HG02678 (cell line): Measurements from ENCODE around the gene SLC27A2.

Source experiments
- ATAC-seq: cut with Tn5 transposase; IDR thresholded peaks from one replicate; pipeline ENCODE4 v1.9.1; 2021; ENCODE audit warnings: mild to moderate bottlenecking, moderate library complexity; ENCODE audit not compliant: unreplicated experiment

SLC27A2 gene

DNA sequence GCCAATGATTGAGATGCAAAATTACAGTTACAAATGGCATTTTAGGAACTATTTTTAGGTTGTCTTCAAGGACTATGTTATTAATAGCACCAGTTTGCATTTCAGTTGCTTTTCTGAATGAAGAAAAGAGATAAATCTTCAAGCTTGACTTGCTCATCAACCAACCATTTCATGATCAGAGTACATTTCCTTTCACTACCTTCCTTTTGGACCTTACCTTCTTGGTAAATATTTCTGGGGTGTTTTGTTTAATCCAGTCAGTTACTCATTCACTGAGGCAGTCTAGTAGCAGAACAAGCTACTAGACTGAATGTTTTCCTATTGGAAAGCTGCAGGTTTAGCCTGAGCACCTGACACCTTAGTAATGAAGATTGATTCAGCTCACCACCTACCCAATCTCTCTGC lies 8.2 kb downstream of the SLC27A2 start:
- ATAC-seq = peak; percentile 62

DNA sequence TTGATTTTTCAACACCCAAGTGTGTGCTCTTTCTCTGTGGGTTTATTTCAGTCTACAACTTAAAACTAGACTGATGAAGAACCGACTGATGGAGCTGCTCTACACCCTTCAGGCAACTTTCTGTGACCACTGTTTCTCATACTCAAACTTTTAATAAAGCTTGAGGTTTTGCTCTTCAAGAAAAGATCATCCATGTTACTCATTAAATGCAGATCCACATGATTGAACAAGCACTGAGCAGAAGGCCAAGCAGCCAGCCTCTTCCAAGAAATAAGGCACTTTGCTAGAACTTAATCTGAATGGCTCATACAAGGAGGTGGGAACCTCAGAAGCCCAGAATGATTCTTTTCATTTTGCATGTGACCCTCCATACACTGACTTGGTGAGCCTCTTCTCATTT lies 8.7 kb downstream of the SLC27A2 start:
- peak; percentile 48 for ATAC-seq

DNA sequence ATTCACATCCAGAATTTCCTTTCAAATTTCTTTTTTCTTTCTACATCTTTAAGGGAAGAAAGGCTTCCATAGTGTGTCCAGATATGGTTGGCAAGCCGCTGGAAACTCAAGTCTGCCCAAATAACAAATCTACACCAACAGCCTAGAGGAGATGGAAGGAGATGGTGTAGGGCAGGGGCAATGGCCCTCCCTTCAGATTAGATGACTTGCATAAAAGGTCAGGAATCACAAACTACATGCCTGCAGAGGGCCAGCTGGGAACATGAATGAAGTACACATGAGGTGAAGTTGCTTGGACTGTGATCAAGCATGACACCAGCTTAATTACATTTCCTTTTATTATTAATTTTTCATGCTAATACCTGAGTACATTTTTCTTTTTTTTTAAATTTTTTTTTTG lies 10.2 kb downstream of the SLC27A2 start:
- ATAC-seq = no peak

DNA sequence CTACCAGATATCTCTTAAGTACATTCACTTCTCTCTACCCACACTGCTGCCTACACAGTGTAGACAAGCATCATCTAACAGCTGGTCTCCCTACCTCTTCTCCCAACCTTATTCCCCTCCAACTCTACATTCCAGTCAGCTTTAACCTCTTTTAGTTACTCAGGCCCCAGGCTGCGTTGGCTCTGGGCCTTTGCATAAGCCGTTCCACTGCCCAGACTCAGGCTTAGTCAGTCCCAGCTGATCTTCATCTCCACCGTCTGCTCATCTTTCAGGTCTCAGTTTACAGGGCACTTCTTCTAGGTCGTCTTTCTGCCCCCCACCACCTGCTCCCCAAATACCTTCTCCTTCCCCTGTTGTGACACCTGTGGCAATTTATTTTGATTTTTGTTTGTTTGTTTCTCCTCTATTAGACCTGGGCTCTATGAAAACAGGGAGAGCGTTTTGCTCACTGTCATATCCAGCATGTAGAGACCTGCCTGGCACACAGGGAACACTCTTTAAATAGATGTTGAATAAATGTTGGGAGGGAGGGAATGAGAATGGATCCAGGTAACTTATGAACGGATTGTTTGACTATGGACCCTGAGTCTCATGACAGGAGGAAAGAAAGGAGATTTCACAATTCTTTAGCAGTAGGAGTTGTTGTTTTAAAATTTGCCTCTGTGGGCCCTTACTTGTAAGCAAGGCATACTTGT lies 11.1 kb downstream of the SLC27A2 start:
- no peak for ATAC-seq

DNA sequence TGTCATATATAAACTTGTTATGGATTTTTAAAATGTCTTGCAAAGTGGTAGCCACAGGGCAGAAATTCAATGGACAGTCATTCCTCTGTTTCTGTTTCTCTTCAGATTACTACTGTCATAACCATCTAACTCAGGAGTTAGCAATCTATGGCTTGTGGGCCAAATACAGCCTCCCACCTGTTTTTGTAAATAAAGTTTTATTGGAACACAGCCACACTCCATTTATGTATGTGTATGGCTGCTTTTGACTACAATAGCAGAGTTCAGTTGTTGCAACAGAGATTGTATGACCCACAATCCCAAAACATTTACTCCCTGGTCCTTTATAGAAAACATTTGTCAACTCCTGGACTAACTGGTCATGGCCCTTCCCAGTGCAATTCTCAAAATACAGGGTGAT lies 20.0 kb downstream of the SLC27A2 start:
- no peak for ATAC-seq

DNA sequence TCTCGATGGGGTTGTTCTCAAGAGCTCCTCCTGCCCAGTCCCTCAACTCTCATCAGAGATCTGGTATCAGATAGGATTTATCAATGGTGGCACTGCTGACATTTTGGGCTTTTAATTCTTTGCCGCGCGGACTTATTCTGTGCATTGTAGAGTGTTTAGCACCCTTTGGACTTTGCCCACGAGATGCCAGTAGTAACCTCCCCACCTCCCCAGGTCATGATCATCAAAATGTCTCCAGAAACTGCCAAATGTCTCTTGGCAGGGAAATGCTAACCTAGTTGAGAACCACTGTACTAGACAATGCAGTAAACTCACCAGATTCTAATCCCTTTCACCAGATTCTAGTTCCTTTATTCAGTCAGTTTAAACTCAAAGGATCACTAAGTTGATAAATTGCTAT lies 24.0 kb downstream of the SLC27A2 start:
- ATAC-seq = no peak

DNA sequence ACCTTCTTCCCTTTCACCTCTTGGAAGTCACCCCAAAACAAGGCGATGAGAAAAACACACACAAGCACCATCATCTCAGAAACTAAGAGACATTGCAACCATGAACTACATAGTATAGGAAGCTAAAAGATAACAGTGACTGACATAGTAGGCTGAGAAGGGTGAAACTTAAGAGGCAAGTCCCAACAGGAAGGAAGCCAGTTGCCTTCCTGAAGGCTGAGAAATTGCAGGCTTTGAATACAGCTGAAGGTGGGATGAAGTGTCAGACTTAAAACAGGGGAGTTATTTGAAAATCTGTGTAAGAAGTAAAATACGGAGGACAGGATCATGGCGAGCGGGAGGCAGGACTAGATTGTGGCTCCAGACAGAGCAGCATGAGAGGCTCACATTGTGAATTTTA lies 27.8 kb downstream of the SLC27A2 start:
- ATAC-seq = no peak

DNA sequence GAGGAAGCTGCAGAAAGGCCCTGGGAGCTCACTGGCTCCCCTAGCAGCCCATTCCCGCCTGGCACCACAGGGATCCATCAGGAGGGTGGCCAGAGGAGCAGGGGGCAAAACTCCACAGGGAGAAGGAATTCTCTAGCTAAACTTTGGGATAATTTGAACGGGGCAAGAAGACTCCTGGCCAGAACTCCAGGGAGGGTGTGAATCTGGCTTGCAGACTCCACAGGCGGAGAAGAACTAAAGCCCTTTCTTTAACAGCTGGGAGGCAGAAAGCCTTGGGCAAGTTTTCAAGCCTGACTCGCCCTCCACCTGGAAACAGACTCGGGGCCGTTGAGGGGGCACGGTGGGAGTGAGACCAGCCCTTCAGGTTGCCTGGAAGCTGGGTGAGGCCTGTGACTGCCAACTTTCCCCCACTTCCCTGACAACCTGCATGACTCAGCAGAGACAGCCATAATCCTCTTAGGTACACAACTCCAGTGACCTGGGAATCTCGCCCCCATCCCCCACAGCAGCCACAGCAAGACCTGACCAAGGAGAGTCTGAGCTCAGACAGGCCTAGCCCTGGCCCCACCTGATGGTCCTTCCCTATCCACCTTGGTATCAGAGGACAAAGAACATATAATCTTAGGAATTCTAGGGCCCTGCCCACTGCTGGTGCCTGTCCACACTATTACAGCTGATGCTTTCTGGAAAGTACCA lies 28.6 kb downstream of the SLC27A2 start:
- ATAC-seq = no peak

DNA sequence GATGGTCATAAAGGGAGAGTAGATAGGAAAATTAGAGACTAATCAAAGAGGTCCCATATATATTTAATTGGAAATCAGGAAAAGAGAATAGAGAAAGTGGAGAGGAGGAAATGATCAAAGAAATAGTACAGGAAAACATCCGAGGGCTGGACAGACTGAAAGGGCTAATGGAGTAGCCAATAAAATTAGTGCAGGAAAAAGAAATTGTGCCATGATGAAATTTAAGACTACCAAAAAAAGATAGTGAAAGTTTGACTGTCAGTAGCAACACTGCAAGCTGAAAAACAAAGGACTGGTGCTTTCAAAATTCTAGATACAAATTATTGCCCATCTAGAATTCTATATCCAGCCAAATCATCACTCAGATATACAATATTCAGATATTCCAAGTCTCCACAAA lies 36.3 kb downstream of the SLC27A2 start:
- ATAC-seq = no peak

DNA sequence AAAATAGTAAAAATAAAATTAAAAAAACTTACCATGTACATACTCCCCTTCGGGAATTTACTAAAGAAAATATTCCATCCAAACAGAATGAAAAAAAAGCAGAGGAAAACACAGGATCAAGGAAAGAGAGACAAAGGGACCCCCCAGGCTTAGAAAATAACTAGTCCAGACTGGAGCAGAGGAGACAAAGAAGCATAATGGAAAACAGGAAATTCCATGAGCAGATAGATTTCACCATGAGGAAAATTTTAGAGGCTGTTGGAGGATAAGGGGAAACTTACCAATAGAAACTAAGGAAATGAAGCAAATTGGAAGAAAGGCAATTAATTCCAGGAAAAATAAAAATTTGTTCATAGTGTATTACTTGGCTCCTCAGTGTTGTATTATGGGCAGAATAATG lies 36.7 kb downstream of the SLC27A2 start:
- no peak for ATAC-seq

DNA sequence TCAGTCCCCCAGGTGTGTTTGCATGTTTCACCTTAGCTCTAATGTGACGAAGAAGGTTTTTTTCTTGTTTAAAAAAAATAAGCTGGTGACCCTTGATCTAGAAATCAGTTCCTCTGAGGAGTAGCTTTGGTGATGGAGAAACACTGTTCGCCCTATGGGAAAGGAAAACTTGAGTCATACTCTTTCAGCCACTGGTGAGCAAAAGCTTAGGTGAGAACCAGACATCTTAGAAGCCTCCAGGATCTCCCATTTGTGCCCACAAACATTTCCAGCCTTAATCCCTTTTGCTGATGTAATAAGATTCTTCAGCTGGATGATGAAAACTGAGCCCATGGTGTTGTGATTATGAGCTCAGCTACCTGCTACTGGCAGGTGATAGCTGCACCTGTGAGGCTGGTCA lies 37.8 kb downstream of the SLC27A2 start:
- ATAC-seq = no peak

DNA sequence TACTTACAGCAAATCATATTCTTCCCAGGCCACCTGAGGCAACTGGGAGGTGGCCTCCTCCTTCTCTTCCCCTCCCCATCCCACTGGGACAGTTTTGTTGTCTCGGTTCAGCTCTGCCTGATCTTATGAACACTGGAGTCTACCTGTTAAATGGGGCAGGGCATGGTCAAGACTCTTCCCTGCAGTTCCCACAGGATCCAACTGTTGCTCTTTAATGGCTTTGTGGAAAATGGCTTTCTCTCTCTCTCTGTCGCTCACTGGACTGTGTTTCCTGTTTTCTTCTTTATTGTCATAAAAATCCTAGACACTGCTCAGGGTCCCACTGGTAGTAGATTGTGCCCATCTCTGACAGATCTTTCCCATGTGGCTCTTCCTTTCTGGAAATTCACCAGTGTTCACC lies 40.2 kb downstream of the SLC27A2 start:
- no peak for ATAC-seq

DNA sequence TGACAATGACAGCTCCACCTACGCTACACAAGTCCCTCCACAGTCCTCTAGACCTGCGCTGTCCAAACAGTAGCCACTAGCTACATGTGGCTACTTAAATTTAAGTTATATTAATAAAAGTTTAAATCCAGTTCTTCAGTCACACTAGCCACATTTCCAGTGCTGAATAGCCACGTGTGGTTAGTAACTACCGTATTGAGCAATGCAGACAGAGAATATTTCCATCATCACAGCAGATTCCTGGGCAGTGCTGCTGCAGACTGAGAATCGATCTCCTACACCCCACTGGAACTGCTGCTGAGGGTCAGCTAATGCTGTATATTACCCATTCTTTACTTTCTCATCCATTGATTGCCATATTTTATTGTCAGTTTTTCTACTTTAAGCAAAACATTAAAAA lies 42.6 kb downstream of the SLC27A2 start:
- ATAC-seq = no peak

DNA sequence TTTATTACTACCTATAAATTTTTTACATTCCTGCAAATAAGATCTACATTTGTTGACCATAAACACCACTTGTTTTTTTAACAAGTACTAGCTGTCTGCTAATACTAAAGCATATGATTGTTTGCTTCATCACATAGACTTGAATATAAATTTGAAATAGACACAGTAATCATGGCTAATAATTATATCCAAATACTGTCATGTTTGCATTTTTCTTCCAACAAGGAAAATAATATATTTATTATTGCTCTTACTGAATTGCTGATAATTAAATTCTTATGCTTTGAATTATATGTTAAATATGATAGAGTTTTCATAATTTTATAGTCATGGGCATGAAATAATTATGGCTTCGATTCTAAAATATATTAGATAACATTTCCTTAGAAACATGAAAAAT lies 43.1 kb downstream of the SLC27A2 start:
- ATAC-seq = no peak

DNA sequence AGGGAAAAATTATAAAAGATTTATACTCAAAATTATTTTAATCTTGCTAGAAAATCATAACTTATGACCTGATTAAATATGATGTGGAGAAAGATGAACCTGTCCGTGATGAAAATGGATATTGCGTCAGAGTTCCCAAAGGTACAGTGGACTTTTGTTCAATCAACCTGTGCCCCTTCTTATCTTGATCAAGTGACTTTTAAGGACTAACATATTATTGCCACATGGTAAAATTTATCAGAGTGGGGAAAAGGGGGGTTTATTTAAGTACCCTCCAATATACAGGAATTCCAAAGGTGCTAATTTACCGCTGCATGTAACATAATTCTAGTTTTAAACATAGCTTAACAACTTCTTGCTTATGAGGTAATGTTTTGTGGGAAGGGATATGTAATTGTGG lies 43.9 kb downstream of the SLC27A2 start:
- ATAC-seq = no peak

DNA sequence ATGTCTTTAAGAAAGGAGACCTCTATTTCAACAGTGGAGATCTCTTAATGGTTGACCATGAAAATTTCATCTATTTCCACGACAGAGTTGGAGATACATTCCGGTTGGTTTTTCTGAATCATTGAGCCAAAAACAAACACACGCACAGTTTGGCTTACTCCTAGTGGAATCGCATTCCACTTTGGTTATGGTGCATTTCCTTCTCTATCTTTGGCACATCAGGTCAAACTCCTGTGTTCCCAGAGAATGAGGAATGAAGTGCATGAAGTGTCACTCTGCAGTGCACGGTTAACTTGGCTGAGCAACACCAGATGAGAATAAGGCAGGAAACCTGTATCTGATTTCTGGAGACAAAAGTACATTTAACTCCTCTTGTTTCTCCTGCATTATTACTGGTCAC lies 45.1 kb downstream of the SLC27A2 start:
- ATAC-seq = no peak

DNA sequence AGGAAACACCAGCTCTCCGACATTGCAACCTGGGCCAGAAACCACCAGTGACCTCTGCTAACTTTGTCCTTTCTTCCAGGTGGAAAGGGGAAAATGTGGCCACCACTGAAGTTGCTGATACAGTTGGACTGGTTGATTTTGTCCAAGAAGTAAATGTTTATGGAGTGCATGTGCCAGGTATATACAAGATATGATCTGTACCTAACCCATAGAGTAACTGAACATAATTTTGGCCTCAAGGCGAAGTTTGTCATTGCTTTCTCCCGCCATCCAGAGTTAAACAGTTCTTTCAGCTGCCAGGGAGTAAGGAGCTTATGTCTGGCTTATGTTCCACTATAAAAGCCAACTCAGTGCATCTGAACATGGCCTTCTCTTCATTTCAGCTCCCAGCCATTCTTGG lies 46.9 kb downstream of the SLC27A2 start:
- ATAC-seq = no peak

DNA sequence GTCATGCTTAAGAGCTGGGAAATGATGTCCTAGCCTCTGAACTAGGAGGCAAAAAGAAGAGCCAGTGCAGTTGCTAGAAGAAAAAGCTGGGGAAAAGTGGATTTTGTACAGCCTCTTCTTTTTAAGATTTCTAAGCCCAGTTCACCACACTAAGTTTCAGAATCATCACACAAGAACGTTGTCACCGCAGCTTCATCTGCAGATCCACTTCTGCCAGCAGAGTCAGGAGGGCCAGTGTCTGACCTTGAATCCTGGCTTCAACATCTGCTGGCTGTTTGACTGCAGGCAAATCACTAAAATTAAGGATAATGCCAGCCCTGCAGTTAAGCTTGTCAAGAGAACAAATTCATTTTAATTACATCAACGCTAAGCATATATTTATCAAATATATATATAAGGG lies 47.3 kb downstream of the SLC27A2 start:
- ATAC-seq = no peak

DNA sequence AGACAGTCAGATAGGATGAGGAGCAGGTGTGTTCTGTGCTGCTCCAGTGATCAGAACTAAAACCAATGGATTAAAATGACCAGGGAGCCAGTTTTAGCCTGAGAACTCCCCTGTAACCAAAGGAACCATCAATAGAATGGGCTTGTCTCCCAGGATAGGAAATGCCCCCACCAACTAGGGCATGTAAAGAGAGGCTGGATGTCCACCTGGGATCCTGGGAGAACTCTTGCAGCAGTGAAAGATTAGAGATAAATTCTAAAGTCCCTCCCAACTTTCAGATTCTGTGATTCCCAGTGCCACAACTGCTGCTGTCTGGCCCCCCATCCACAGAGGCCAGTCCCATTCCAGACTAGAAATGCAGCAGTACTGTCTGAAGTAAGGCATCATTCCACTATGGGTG lies 49.8 kb downstream of the SLC27A2 start:
- ATAC-seq = no peak

DNA sequence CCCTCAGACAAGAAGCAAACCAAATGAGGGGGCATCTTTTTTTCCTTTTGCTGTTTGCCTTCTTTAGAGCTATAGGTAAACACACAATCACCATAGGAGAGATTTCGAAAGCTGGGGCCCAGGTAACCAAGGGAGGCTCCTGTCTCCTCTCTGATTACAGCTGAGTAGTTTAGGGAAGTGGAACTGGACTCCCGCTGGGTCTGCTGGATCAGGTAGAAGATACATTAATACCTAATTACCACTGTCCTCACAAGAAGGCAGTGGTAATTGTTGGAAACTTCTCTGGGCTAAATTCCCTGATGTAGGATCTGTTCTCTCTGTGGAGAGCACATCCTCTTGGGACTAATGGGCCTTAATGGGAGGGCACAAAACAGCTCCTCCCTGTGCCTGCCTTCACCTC lies 50.8 kb downstream of the SLC27A2 start:
- no peak for ATAC-seq

DNA sequence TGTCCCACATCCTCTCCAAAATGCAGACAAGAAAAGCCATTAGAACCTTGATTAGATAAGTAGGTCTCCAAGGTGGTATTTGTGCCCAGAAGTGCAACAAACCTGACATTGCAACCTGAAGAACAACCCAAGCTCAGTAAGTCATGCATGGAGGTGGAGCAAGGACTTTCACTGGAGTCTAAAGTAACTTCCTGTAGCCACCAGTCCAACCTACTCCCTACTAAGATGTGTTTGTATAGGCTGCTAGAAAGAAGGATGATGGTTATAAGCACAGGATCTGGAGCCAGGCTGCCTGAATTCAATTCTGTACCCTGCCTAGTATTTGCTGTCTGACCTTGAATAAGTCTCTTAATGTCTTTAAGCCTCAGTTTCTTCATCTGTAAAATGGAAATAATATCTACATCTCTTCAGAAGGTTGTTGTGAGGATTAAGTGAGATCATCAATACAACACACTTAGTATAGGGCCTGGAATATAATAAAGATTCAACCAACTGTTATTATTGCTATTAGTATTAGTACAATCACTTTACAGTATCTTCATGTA lies 51.3 kb downstream of the SLC27A2 start:
- ATAC-seq = no peak

DNA sequence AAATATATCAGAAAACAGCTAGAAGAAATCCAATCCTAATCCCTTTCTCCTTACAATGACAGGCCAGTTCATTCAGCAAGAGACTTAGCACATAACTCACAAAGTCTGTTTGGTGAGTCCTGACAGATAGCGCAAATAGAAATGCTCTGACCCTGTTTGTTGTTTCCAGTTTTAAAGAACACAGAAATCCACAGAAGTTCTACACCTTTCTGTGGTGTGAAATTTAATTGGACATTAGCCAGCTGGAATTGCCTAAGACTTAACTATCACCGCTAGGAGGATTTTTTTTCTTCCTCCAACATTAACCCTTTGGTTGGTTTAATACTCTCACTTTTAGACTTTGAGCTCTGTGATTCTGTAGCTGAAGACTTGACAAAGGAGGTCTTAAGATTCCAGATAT lies 52.8 kb downstream of the SLC27A2 start:
- no peak for ATAC-seq

DNA sequence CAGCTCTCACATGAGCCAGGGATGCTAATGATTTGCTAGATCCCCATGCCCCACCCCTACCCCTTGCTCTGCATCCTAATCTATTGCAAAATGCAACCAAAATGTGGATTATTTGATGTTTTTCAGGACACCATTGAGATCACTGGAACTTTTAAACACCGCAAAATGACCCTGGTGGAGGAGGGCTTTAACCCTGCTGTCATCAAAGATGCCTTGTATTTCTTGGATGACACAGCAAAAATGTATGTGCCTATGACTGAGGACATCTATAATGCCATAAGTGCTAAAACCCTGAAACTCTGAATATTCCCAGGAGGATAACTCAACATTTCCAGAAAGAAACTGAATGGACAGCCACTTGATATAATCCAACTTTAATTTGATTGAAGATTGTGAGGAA lies 53.8 kb downstream of the SLC27A2 start:
- no peak for ATAC-seq
